ENCODE measurements around the gene CER1.
"Not testable (repeated sequence)": the region's sequence is repeated elsewhere in the genome, so short reads cannot be mapped to it uniquely, and the experiment has no call there.

The CER1 gene

DNA sequence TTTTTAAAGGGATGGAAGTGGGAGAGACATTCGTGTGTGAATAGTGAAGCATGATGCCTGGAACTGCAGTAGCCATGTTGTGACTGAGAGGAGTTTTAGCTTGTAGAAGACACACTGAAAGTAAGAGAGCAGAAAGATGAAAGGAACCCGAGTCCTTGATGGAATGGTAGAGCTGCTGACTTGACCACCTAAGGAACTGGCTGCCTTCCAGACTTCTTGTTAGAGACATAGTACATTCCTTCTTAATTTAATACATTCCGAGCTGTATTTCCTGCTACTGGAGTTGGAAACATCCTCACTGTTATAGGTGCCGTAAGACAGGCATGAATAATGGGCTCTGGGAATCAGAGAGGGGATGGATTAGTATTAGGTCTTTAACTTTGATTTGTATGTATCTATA, 7.4 kb downstream of the CER1 start:
- no peak for DNase-seq (ENCODE audit: low spot score)

DNA sequence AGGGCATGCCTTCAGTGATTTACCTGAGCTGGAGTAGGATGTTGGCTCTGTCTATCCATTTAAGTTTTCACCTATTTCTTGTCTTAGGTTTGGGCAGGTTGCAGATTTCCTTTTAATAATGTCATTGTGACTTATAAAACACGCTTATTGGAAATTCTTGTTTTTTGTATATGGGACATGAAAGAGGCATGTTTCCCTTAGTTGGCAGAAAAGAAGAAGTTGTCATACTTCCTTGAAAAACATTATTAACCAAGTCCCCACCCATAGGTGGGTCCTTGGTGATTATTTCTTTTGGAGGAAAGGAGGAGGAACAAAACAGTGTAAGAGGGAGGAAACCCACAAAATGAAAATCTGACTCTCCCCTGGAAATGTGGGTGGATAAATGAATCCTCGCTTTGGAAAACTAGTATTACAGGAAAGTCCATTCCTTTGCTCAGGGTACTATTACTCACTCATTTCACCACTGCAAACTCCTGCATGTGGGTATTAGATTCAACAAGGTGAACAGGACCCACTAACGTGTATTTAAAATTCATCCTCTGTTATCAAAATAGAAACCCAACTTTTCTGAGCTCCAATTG, 9.3 kb downstream of the CER1 start:
- DNase-seq (ENCODE audit: low spot score) = no peak

DNA sequence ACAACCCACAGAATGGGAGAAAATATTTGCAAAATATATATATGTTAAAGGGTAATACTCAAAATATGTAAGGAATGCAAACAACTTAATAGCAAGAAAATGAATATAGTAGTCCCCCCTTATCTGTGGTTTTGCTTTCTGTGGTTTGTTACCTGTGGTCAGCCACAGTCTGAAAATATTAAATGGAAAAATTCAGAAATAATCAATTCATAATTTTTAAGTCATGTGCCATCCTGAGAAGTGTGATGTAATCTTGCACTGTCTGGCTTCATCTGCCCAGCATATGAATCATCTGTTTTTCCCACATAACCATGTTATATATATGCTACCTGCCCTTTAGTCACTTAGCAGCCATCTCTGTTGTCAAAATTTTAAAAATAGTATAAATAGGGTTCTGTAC, 11.7 kb downstream of the CER1 start:
- no peak for DNase-seq (ENCODE audit: low spot score)

DNA sequence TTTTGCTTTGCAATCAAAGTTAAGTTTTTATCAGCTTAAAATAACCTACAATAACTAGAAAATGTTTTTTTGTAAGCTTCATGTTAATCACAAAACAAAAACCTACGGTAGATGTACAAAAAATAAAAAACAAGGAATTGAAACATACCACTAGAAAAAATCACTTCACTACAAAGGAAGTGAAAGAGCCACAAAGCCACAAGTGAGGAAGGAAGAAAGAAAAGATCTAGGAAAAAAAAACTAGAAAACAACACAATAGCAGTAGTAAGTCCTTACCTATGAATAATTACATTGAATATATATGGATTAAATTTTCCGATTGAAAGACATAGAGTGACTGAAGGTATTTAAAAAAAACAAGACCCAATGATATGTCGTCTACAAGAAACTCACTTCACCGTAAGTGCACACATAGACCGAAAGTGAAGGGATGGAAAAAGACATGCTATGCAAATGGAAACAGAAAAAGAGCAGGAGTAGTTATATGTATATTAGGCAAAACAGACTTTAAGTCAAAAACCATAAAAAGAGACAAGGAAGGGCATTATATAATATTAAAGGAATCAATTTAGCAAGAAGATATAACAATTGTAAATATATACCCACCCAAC, 15.9 kb downstream of the CER1 start:
- DNase-seq (ENCODE audit: low spot score) = no peak

DNA sequence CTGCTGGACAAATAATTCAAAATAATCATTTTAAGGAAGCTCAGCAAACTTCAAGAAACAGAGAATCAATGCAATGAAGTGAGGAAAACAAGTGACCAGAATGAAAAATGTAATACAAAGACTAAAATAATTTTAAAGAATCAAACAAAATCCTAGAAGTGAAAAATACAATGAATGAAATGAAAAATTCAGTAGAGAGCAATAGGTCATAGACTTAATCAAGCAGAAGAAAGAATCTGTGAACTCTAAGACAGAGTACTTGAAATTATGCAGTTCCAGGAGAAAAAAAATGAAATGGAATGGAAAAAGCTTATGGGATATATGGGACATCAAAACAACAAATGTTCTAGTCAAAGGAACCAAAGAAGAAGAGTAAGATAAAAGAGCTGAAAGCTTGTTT, 17.5 kb downstream of the CER1 start:
- DNase-seq (ENCODE audit: low spot score) = no peak

DNA sequence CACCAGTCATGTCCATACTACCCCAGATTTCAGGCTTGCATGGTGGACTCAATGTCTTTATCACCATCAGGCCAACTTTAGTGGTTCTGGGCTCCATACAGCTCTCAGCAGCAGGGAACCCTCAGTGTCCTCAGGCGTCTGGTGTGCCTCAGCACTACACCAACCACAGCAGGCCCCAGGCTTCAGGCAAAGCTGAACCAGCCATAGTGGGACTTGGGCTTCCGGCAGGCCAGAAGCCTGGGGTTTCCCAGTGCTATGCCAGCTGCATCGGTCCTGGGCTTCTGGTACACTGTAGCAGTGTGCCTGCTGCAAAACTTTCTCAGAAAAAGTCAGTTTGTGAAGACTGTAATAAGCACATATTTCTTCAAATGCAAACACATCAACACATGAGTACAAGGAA, 18.3 kb downstream of the CER1 start:
- DNase-seq (ENCODE audit: low spot score) = no peak

DNA sequence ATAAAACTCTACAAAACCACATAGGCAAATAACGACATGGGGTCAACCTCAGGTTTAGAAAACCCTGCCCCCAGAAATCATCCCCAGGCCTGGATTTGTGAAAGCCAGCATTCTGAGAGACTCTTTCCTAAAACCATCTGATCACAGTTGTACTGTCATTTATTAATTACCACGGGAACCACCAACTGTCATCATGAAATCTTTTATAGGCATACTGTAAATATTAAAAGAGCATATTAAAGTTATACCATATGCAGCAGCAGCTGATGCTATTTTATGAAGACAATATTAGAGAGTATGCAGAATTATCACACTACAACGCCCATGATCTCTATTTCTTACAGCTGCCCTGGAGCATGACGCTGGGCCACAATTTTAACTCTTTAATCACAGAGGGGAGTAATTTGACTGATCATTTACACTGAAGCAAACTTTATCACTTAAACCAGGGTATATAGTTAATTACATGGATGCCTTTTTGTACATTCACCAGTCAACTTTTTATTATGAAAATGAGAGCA, 20.3 kb downstream of the CER1 start:
- no peak for DNase-seq (ENCODE audit: low spot score)

DNA sequence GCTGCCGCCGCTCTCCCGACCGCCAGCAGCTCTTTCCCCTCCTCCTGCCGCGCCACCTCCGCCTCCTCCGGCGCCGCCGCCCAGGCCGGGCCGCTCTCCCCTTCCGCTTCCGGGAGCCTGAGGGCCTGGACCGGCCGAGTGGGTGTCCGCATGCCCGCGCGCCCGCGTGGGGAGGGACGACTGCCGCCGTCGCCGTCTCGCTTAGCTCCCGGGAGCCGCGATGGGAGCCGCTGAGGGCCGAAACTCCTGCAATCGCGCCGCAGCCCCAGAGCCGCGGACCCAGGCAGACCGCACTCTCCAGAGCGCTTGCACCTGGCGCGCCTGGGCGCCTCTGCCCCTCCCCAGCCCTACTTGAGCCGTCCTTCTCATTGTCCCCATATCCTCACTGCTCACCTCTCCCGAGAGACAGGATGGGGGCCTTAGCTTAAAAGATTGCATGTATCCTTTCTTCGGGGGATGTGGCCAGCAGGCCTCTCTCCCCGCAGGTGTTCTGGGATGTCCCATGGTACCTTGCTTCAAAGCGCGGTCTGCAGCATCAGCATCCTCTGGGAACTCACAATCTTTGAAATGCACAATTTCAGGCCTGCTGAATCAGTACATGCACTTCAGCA, 29.2 kb downstream of the CER1 start, which contains the start of gene ZDHHC21:
ZDHHC21 (minus strand) TSS at position 182 of the 611 bp plus-strand sequence. CDS start 19,092 bp downstream, outside the sequence.
- peak; percentile 65 for DNase-seq (ENCODE audit: low spot score)

DNA sequence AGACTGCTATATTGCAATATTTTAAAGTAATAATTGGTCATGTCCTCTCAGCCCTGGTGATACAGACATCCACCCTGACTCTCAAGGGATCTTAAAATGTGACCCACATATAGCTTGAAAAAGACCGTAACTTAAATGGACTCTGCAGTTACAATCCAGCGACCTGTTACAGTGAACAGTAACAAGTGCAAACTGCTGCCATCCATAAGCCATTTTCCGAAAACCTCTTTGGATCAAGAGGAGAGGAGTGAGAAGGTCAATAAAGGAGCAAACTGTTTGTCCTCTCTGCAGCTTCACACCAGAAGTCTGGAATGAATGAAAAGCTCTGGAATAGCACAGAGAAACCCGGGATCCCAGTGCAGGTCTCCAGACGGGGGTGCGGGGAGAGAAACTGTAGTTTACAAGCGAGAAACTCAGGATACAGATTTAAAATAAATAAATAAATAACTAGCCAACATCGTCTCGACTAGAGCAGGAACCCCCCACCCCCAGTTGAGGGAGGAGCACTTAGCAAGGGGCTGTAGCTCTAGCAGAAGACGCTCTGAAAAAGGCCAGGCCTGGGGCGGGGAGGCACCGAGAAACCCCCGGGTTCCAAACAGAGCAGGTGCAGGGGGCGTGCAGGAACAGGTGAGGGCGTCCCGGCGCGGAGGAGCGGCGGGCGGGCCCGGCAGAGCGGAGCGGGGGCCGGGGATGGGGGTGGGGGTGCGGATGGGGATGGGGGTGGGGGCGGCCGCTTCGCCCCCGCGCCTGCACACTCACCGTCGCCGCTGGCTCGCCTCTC, 29.9 kb downstream of the CER1 start:
- peak; percentile 16 for DNase-seq (ENCODE audit: low spot score)

DNA sequence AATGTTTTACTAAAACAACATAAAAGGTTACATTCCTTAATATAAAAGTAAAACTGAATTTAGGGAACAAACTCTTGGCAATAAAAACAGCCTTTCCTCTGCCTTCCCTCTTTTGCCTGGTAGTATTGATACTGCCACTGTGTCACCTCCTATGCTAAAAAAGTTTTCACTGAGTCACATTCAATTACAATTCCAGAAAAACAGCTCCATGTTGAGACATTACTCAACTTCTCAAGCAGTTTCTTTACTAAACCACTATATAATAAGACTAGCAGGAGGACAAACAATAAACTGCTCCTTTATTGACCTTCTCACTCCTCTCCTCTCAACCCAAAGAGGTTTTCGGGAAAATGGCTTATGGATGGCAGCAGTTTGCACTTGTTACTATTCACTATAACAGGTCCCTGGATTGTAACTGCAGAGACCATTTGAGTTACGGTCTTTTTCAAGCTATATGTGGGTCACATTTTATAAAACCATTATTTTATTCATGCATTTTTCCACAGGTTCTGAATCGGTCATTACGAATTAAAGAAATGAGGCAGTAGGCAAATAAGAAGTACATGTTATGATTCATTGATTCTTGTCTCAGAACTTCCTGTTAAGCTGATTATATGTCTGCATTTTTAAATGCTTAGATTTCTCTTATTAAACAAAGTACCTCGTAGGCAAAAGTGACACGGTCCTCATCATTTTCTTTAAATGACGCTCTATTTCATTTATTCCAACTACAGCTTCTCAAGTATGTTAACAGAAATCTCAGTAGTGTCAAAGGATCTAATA, 31.4 kb downstream of the CER1 start:
- no peak for DNase-seq (ENCODE audit: low spot score)

DNA sequence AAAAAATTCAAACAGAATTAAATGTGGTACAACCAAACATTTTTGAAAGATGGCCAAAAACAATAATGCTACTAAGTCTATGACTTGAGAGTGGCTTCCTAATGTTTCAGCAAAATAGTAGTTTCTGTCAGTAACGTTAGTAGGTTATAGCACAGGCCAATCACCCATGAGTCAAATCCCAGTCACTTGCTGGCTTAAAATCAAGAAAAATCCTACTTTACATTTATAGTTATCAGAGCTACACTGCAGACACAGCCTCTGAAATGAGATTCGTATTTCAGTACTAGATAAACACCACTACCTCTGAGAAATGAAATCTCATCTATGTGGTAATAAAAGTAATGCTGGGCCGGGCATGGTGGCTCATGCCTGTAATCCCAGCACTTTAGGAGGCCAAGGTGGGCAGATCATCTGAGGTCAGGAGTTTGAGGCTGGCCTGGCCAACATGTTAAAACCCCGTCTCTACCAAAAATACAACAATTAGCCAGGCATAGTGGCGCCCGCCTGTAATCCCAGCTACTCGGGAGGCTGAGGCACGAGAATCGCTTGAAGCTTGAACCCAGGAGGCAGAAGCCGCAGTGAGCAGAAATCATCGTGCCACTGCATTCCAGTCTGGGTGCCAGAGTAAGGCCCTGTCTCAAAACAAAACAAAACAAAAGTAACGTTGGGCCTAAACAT, 35.4 kb downstream of the CER1 start:
- DNase-seq (ENCODE audit: low spot score) = no peak

DNA sequence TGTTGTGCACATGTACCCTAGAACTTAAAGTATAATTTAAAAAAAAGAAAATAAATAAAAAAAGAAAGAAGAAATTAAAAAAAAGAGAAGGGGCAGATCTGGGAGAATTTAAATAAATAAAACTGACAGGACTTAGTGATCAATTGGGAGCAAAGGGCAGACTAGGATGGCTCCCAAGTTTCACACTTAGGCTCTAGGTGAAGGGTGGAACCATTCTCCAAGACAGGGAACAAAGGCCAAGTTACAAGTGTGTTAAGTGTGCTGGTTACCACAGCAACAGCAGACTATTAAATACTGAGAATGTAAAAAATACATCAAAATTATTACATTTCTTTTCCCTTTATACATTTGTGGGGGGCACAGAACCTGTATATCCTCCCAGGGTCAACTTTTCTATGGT, 36.4 kb downstream of the CER1 start:
- no peak for DNase-seq (ENCODE audit: low spot score)

DNA sequence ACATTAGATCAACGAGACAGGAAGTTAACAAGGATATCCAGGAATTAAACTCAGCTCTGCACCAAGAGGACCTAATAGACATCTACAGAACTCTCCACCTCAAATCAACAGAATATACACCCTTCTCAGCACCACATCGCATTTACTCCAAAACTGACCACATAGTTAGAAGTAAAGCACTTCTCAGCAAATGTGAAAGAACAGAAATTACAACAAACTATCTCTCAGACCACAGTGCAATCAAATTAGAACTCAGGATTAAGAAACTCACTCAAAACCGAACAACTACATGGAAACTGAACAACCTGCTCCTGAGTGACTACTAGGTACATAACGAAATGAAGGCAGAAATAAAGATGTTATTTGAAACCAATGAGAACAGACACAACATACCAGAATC, 39.9 kb downstream of the CER1 start:
- DNase-seq (ENCODE audit: low spot score) = not testable (repeated sequence)

DNA sequence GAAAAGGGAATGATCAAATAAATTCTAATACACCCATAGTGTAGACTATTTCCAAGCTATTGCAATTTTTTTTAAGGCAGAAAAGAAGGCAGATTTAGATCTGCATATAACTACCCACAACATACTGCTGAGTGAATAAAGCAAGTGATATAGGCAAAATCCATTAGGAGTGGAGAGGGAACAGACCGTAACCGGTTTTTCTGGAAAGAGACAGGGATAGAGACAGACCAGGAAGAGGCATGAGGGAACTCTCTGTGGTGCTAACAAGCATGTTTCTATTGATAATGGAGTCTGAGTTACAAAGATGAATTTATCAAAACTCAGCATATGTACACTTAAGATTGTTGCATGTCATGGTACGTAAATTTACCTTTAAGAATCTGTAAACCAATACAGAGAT, 43.8 kb downstream of the CER1 start:
- no peak for DNase-seq (ENCODE audit: low spot score)

DNA sequence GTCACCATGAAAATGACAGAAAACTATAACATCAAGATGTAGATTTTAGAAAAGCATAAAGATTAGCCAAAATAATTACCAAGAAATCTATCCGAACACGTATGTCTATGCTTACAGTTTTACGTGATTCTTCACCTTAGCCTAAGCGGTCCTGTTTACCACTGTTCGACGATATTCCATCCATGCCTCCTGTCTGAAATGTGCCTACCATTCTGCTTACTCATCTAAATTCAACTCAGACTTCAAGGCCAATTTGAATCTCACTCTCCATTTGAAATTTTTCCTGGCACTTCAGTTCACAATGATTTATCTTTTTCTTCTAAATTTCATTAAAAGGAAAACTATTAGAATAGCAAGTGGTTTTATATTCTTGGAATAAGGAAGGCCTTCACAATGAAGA, 44.7 kb downstream of the CER1 start:
- DNase-seq (ENCODE audit: low spot score) = no peak

DNA sequence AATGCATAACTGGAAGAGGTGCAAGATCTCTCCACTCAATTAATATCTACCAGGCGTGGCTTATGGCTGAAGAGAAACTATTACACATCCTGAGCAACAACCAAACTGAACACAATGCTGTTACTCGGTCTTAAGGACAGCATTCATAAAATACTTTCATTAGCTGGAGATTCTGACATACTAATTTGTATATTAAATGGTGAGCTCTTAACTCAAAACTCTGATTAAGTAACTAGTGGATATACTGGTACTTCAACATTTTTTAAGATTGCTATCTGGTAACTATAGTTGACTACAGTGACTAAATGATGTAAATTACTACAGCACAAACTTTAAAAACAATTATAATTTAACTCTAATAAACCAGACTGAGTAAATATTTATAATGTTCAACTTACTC, 45.1 kb downstream of the CER1 start:
- no peak for DNase-seq (ENCODE audit: low spot score)

DNA sequence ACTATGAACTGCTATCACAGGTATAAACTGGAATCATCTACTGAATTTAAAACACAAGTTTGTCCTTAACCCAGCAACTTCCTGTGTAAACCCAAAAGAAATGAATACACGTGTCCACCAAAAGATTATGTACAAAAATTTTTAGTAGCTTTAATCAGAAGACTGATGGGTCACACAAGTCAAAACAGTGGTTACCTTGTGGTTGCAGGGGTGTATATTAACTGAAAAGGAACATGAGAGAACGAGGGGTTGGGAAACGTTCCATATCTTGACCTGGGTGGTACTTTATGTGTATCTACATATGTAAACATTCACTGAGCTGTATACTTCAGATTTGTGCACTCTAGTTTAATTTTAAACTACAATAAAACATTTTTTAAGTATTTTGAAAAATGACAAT, 47.9 kb downstream of the CER1 start:
- no peak for DNase-seq (ENCODE audit: low spot score)

DNA sequence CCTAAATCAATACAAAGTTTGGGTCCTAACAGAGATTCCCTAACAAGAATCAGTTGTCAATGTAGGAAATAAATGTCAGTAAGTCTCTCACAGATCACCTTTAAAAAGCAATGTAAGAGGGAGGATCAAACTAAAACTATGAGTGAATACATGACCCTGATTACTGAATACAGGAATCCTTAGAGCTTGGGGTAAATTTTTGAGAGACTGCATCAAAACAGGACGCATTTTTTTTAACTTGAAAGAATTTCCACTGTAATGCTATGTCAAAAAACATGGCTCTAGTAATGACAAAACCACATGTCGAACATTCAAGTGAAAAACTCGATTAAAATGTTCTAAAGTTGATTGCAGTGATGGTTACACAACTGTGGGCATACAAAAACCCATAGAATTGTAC, 51.2 kb downstream of the CER1 start:
- no peak for DNase-seq (ENCODE audit: low spot score)

DNA sequence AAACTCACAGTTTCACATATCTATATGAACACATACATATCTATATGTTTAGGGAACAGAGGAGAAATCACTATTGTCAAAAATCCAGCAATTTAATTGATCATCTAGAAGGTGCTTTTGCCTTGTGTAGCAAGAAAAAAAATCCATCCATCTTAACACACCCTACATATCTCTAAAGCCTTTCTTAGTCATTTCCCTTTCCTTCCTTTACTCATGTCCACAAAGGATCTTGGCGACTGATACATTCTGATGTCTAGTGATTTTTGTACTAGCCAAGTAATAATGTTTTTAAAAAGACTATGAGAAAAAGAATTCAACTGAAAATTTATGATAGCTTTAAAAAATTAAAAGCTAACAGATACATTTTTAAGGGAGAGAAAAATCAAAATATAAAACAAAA, 51.8 kb downstream of the CER1 start:
- no peak for DNase-seq (ENCODE audit: low spot score)
